ENCODE data around the gene GPANK1.

DNA sequence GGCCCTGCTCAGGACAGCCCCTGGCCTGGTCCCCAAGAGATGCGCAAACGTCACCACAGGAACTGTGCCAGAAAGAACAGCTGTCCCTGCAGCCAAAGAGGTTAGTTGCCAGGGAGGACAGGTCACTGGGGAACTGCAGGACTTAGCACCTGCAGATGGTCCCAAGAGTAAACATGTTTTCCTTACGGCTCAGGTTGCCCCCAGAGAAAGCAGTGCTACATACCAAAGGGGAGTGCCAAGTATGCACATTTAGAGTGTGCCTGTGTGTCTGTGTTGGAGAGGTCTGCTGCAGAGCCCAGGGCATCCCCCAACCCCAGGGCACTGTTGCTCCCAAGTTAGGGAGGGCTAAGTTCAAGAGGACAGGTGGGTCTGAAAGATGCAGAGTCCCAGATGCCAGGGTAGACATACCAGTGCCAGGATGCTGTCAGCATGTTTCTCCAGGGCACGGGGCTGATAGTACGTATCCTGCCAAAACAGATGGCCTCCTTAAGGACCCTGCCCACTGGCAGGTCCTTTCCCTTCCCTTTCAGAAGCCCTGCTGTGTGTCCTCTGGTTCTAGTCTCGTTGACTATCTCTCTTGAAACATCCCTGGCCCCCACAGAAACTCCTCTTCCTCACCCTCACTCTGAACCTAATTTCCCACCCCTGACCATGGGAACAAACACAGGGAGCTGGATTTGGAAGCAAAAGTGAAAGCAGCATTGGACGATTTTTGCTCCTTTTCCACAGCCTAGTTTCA, 37.0 kb upstream of the GPANK1 start:
- no peak for TF ChIP-seq CTCF (conservative IDR thresholded peaks at IDR 0.05; ENCODE audit: low read depth, low read length)
- no peak for TF ChIP-seq EZH2 (IDR thresholded peaks at IDR 0.05; ENCODE audit: borderline replicate concordance, low read depth, low read length, poor library complexity, severe bottlenecking)

All from A673 (cell line).